ENCODE results near the gene DNM3. TPM values are rescaled to one million over a fixed set of nuclear protein-coding genes. Genes with fewer than 3 reads are reported as not detected.

Gene DNM3
- total RNA-seq, 1 experiment from 2014 or later, result 0.71 TPM

GRCh38 chr1:171902527-171902926 lies 61.2 kb downstream of the DNM3 start:
- ChIA-PET CTCF (no interaction called here), POLR2A (ENCODE audit: low non-redundant PET) (no interaction called here)
- intact Hi-C loops (cut with micrococcal nuclease; ENCODE audit: unreplicated experiment), result no loop called here
- H3K4me1 ChIP-seq (ENCODE audit: insufficient read depth, low read length, poor library complexity, severe bottlenecking), result no peaks in the 10 kb centered on the region
- no peak for DNase-seq (ENCODE audit: low spot score)
- no peaks in the 10 kb centered on the region for H3K36me3 ChIP-seq (ENCODE audit: insufficient read depth, low read length, poor library complexity, severe bottlenecking)
- H3K4me3 ChIP-seq (ENCODE audit: low read depth, low read length, poor library complexity, severe bottlenecking), result no peak overlapping the region
- H3K27me3 ChIP-seq (replicated peaks; ENCODE audit: insufficient read depth, low read depth, low read length, poor library complexity), result no peaks in the 10 kb centered on the region
- no peak overlapping the region for H3K27ac ChIP-seq (ENCODE audit: low read depth, low read length, poor library complexity, severe bottlenecking)
- no TSS peak for BruUV-seq (replicated peaks)
- H3K9me3 ChIP-seq (ENCODE audit: low read depth, low read length, poor library complexity, severe bottlenecking), result no peaks in the 10 kb centered on the region
- TF ChIP-seq CTCF (conservative IDR thresholded peaks at IDR 0.05; ENCODE audit: low read depth, low read length) (no peak), EZH2 (IDR thresholded peaks at IDR 0.05; ENCODE audit: borderline replicate concordance, low read depth, low read length, poor library complexity, severe bottlenecking) (no peak)

- Histone ChIP-seq H3K27ac (ENCODE audit: low read depth, low read length, poor library complexity, severe bottlenecking) (no peak overlapping the region), H3K27me3 (replicated peaks; ENCODE audit: insufficient read depth, low read depth, low read length, poor library complexity) (no peaks in the 10 kb centered on the region), H3K9me3 (ENCODE audit: low read depth, low read length, poor library complexity, severe bottlenecking) (no peaks in the 10 kb centered on the region), H3K4me1 (ENCODE audit: insufficient read depth, low read length, poor library complexity, severe bottlenecking) (no peaks in the 10 kb centered on the region), H3K36me3 (ENCODE audit: insufficient read depth, low read length, poor library complexity, severe bottlenecking) (no peaks in the 10 kb centered on the region), H3K4me3 (ENCODE audit: low read depth, low read length, poor library complexity, severe bottlenecking) (no peak overlapping the region)
- no TSS peak for BruUV-seq (replicated peaks)
- ChIA-PET POLR2A (ENCODE audit: low non-redundant PET) (no interaction called here), CTCF (no interaction called here)
- intact Hi-C loops (cut with micrococcal nuclease; ENCODE audit: unreplicated experiment), result no loop called here
- TF ChIP-seq CTCF (conservative IDR thresholded peaks at IDR 0.05; ENCODE audit: low read depth, low read length) (no peak), EZH2 (IDR thresholded peaks at IDR 0.05; ENCODE audit: borderline replicate concordance, low read depth, low read length, poor library complexity, severe bottlenecking) (no peak)
- no peak for DNase-seq (ENCODE audit: low spot score)
These were observed 63.6 kb downstream of the DNM3 start for GRCh38 chr1:171904778-171905450.

- Histone ChIP-seq H3K36me3 (ENCODE audit: insufficient read depth, low read length, poor library complexity, severe bottlenecking) (no peaks in the 10 kb centered on the region), H3K4me3 (ENCODE audit: low read depth, low read length, poor library complexity, severe bottlenecking) (no peak overlapping the region), H3K27ac (ENCODE audit: low read depth, low read length, poor library complexity, severe bottlenecking) (no peak overlapping the region), H3K4me1 (ENCODE audit: insufficient read depth, low read length, poor library complexity, severe bottlenecking) (peaks cover 13% of the 10 kb centered on the region), H3K9me3 (ENCODE audit: low read depth, low read length, poor library complexity, severe bottlenecking) (no peaks in the 10 kb centered on the region), H3K27me3 (replicated peaks; ENCODE audit: insufficient read depth, low read depth, low read length, poor library complexity) (no peaks in the 10 kb centered on the region)
- CTCF ChIA-PET, result no interaction called here
- intact Hi-C loops (cut with micrococcal nuclease; ENCODE audit: unreplicated experiment), result no loop called here
- BruUV-seq (replicated peaks), result no TSS peak
- DNase-seq (ENCODE audit: low spot score), result no peak
- TF ChIP-seq CTCF (conservative IDR thresholded peaks at IDR 0.05; ENCODE audit: low read depth, low read length), result no peak
- TF ChIP-seq EZH2 (IDR thresholded peaks at IDR 0.05; ENCODE audit: borderline replicate concordance, low read depth, low read length, poor library complexity, severe bottlenecking), result no peak
- POLR2A ChIA-PET (ENCODE audit: low non-redundant PET), result no interaction called here
These were observed 68.4 kb downstream of the DNM3 start for GRCh38 chr1:171909711-171910110.

Data from A673 (cell line).